Stimulated activated CD4-positive, alpha-beta T cell treated with anti-CD3 and anti-CD28 coated beads, Interleukin-4, amount 100 ng/mL, for 48 hours (primary cell): Measurements from ENCODE around the gene CPLX4.
A peak's percentile ranks its signal among the peaks of the same experiment; 100 is the strongest.
"Not testable (repeated sequence)": the region's sequence is repeated elsewhere in the genome, so short reads cannot be mapped to it uniquely, and the experiment has no call there.

ENCODE experiments used
- DNase-seq, 2 donors: peaks; one replicate each; pipeline ENCODE4 v3.0.0-alpha.2; 2020; ENCODE audit warnings: low read depth in 2 of 2

Gene CPLX4

DNA sequence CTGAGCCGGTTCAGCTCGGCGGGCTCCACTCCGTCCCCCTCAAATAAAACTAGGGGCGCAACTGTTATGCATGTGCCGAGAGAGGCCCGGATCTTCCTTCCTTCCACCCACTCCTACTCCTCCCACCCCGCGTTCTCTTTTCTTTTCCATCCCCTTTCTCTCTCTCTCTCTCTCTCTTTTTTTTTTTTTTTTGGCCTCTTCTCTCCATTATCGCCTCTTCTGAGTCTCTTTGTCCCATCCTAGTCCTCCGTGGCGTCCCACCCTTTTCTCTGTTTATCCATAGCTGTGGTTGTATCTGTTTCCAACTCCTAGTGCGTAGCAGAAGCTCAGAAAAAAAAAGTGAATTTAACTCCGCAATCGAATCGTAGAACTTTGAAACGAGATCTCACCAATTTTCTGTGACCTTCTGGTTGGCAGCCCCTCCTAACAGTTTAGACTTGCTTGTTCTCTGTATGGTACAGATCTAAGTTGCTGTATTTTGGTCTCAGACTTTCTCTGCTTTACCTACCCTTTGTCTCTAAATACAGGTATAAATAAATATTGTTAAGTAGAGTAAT, 48.8 kb downstream of the CPLX4 start:
- DNase-seq, result no peak

DNA sequence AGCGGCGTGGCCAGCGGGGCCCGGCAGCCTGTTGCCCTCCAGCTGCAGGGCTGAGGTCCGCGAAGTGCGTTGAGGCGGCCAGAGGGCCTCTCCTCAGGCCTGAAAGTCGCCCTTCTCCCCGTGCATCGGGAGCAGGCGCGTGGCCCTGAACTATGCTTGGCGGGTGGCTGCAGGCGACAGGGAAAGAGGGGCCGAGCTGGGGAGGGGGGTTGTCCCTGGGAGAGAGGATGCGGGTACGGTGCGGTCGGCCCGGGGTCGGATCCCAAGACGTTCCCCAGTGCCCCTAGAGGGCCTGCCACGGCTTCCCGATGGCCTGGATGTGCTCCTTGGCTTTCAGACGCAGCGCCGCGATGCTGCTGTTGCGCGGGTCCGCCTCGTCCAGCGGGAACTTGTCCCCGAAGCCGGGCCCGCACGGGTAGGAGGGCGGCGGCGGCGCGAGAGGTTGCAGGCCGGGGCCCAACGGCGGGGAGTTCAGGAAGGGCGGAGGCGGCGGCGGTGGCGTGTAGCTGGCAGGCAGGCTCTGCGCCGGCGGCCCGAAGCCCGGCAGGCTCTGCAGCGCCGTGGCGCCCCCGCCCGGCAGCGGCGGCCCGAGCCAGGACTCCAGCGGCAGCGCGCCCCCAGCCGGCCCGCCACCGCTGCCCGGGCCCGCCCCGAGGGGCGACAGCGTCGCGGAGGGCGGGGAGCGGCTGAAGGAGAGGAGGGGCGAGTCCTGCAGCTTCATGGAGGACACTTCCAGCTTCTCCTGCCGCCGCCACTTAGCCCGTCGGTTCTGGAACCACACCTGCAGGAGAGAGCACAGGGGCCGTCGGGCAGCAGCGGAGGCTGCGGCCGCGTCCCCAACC, 49.5 kb downstream of the CPLX4 start:
- peak; percentile 43 to 46 for DNase-seq

DNA sequence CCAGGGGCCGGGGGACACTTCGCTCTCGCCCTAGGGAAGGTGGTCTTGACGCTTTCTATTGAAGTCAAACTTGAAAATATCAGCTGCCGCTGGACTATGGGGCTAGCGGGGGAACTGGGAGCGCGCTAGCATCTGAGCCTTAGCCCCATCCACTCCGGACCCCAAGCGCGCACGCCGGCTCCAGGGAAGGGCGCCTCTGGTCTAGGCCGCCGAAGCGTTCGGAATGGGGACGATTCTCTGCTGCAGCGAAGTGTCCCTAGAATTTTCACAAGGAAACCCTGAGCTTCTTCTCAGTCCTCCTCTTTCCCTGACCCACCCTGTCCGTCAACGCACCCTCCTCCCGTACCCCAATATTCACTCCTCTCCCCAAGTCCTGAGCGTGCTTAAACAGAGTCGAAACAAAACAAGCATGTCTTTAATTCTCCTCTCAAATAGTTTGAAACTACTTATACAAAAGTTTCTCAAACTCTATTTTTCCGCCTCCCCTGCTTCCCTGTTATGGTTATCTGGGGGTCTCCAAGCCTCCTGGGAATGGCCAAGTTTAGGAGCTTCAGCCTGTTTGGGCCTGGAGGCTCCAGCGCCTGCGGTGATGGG, 50.2 kb downstream of the CPLX4 start:
- DNase-seq, result no peak

DNA sequence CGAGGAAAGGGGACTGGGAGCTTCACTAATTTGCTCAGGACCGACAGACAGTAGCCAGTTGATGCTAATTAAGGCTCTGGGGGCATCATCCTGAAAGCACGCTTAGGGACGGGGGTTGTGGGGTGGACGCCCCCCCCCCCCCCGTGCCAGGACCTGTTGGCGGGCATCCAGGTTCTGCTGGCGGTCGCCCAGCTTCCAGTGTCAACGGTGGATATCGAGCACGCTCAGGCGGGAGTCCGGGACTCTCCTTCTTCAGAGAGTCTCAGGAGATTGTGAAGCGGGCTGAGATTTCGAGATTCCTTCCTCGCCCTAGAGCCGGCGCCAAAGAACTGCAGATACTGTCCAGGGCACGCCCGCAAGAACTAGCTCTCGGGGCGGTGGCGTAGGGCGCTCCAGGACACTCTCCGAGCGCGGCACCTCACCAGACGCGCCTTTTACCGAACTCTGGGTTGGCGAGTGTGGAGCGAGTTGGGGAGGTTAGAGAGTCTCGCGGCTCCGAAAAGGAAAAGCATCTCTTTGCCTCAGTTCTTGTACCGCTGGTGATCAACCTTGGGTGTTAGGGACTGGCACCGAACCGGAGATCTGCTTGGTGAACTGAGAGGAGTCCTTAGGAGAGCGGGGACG, 50.8 kb downstream of the CPLX4 start:
- DNase-seq, result no peak

DNA sequence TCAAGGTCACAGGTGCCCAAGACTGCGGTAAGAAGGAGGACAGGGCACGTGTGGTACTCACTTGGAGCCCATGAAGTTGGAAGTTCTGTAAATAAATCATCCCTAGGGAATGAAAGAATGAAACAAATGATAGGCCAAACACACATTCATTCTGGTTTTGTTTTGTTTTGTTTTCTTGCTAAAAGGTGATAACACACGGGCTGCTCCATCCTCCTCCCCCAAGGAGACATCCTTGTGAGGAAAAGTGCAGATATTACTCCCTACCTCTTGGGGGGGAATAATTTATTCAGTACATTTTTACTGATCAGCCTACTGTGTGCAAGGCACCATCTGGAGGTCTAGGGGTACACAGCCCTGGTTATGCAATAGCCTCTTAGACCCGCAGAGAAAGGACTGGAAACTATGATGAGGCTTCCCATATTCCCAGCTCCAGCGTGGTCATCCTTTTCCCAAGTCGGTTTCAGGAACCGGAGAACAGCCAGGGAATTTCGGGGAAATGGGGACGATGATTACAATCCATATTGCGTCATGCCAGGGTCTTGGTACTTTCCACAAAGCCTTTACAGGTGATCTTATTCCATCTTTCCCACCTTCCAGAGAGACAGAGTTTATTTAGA, 51.5 kb downstream of the CPLX4 start:
- DNase-seq, result no peak

DNA sequence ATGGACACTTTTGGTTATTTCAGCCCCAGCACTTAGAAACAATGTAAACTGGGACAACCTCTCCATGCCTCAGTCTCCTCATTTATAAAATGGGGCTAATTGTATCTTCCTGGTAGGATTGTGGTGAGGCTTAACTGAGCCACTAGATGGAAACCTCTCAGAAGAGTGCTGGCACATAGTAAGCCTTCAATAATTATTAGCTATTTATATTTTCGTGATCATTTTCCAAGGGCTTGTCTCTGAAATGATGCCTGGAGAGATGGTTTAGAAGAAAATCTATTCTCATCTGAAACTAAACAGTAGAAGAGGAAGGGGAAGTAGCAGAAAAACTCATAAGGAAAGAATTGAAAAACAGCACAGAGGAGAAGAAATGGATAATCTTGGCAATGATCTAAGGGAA, 52.0 kb downstream of the CPLX4 start:
- DNase-seq, result no peak

DNA sequence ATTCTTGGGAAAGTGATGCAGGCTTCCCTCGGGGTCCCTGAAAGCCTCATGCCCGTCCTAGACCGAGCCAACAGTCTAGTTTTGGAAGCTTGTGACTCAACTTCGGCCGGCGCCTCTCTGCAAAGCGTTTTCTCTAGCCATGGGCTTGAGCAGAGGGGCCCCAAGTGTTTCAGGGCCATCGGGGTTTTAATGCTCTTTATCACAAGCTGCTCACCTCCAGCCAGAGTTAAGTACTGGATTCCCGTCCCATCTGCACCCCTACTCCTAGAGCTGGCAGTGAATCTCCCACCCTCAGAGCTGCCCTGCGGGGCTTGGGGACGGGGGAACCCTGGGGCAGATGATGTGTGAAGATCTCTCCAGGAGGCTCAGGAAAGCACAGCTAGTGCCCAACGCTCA, 52.5 kb downstream of the CPLX4 start:
- no peak for DNase-seq

DNA sequence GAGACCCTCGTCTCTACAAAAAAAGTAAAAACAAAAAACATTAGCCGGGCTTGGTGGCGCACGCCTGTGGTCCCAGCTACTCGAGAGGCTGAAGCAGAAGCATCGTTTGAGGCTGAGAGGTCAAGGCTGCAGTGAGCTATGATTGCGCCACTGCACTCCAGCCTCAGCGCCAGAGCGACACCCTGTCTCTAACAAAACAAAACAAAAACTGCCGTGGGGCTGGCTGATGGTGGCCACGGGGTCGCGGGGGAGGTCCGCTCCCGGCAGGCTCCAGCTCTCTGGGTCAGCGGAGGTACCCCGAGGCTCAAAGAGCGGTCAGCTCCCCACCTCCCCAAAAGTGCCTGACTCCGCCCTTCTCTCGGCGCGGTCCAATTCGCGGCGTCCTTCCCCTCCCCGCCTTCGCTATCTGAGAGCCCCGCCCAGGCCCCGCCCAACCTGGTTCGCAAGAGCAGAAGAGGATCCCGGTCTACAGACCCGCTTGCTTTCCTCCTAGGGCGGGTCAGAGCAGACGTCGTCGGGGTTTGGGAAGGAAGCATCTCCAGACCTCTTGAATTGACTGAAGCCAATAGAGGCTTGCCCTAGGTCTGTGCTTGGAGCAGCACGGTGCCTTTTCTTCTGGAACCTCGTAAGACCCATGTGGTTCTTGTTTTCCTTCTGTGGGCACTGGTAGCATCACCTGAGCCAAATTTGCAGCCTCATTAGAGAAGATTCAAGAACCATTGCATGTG, 53.0 kb downstream of the CPLX4 start:
- DNase-seq, result peak in 1 of 2 donors; percentile 34

DNA sequence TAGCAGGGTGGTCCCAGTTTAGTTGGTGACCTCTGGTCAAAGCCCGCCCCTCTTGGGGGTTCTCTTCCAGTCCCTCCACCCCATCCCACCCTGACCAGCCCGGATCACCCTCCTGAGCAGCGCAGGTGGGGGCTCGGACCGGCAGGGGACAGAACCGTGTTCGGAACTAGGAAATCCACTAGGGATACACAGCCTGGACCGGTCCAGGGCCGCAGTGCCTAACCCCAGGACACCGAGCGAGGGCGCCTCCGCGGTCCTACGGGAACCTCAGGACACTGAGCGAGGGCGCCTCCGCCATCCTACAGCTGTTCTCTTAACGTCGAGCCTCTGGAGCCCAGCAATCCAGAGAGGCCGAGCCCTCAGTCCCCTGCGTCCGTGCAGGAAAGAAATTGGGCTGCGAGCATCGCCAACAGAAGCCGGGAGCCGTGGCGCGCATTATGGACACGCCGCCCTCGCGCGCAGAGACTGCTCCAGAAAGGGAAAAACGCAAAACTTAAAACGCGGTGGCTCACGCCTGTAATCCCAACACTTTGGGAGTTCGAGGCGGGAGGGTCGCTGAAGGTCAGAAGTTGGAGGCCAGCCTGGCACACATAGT, 53.7 kb downstream of the CPLX4 start:
- DNase-seq, result no peak

DNA sequence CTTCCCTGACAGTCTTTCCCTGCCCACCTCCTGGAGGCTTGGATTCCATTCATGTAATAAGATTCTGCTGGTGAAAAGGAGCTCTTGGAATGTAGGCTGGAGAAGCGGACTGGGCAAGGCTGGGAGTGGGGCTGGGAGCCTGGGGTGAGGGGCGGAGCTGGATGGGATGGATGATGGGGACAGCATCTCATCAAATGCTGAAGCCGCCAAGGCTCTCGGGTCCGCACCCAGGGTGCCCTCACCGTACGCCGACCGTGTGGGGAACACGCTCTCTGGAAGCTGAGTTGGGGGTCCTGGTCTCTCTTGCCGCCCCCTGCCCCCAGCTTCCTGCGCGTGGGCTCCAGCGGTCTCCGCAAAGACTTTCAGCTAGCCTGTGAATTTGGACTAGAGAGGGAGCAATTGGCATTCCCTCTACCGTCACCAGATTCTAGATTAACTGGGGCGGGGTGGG, 54.3 kb downstream of the CPLX4 start:
- DNase-seq, result no peak

DNA sequence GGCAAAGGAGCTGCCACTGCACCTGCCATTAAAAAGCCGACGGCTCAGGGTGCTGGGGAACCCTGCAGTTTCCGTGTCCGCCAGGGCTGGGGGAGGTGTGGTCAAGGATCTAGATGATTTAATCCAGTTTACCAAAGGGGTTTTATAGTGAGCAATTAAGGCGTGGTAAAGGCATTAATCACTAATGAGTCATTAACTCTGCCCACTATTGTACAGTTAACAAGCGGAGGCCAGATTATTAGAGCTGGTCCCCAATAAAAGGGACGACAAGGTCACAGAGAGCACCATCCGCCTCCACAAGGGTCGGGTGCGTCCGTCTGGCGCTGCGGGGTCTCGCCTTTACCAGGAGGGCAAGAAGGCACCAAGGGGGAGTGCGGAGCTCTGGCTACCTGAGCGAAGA, 54.8 kb downstream of the CPLX4 start:
- no peak for DNase-seq

DNA sequence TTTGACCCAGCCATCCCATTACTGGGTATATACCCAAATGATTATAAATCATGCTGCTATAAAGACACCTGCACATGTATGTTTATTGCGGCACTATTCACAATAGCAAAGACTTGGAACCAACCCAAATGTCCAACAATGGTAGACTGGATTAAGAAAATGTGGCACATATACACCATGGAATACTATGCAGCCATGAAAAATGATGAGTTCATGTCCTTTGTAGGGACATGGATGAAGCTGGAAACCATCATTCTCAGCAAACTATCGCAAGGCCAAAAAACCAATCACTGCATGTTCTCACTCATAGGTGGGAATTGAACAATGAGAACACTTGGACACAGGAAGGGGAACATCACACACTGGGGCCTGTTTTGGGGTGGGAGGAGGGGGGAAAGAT, 56.2 kb downstream of the CPLX4 start:
- DNase-seq, result not testable (repeated sequence)

DNA sequence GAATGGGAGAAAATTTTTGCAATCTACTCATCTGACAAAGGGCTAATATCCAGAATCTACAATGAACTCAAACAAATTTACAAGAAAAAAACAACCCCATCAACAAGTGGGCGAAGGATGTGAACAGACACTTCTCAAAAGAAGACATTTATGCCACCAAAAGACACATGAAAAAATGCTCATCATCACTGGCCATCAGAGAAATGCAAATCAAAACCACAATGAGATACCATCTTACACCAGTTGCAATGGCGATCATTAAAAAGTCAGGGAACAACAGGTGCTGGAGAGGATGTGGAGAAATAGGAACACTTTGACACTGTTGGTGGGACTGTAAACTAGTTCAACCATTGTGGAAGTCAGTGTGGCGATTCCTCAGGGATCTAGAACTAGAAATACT, 56.6 kb downstream of the CPLX4 start:
- DNase-seq, result not testable (repeated sequence)

DNA sequence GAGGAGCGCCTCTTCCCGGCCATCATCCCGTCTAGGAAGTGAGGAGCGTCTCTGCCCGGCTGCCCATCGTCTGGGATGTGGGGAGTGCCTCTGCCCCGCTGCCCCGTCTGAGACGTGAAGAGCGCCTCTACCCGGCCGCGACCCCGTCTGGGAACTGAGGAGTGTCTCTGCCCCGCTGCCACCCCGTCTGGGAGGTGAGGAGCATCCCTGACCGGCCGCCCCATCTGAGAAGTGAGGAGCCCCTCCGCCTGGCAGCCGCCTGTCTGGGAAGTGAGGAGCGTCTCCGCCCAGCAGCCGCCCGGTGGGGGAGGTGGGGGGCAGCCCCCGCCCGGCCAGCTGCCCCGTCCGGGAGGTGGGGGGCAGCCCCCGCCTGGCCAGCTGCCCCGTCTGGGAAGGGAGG, 63.0 kb downstream of the CPLX4 start:
- DNase-seq, result not testable (repeated sequence)

DNA sequence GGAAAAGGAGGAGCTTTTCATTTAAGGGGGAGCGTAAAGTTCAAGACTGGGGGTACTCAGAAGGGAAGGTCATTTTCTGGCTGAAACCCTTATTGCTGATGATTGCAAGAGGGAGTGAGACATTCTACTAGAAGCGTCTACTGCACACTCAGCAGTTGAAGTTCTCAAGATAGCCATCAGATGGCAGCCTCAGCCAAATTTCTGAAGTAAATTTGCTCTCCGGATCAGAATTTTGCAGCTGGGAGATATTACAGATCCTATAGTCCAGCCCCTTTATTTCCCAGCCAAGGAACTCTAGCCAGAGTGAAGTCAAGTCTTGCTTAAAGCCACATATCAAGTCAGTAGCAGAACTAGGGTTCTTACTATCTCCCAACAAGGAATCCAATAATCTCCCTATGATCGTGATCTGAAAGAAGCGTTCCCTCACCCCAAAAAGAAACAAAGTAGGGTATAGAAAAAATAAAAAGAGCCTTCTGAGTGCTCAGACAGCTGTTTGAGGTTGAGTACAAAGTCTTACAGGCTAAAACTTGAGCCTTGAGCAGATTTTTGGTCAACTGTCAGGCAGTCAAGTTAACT, 69.2 kb downstream of the CPLX4 start:
- no peak for DNase-seq

DNA sequence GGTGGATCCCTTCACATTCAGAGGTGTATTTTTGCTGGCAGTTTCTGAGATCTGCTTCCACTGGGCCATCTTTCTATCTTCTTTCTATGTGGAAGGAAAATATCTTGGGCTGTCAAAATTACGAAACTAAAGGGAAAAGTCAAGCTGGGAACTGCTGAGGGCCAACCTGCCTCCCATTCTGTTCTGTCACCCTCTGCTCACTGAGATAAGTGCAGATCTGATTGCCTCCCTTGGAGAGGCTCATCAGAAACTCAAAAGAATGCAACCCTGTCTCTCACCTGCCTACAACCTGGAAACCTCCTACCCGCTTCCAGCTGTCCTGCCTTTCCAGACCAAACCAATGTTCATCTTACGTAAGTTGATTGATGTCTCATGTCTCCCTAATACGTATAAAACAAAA, 71.7 kb downstream of the CPLX4 start:
- no peak for DNase-seq
